Measurements from ENCODE around the gene OR7G3. TPM values are rescaled to one million over a fixed set of nuclear protein-coding genes. Genes with fewer than 3 reads are reported as not detected.

OR7G3 gene
- total RNA-seq, 1 experiment from 2014 or later: not detected

Other genes starting within 250 kb of the OR7G3 start
- not detected in 2 replicates for gene MUC16, start 116.5 kb downstream of the OR7G3 start, total RNA-seq (2014; rRNA removed; shearing (Covaris generic))
- not detected in 2 replicates for gene OR1M1, start 39.9 kb downstream of the OR7G3 start, total RNA-seq (2014; rRNA removed; shearing (Covaris generic))
- gene OR7G2, start 19.5 kb downstream of the OR7G3 start, total RNA-seq (2014; rRNA removed; shearing (Covaris generic)): not detected in 2 replicates
- gene OR7G1, start 11.2 kb downstream of the OR7G3 start, total RNA-seq (2014; rRNA removed; shearing (Covaris generic)): not detected in 2 replicates
- gene ZNF317, start 13.4 kb upstream of the OR7G3 start, total RNA-seq (2014; rRNA removed; shearing (Covaris generic)): 31.4 and 31.7 TPM in 2 replicates
- 0.05 and 0.14 TPM in 2 replicates for gene OR7D2, start 52.0 kb upstream of the OR7G3 start, total RNA-seq (2014; rRNA removed; shearing (Covaris generic))
- not detected in 2 replicates for gene OR7D4, start 92.6 kb upstream of the OR7G3 start, total RNA-seq (2014; rRNA removed; shearing (Covaris generic))
- gene OR7E24, start 124.0 kb upstream of the OR7G3 start, total RNA-seq (2014; rRNA removed; shearing (Covaris generic)): not detected in 2 replicates
- 4.3 and 5.4 TPM in 2 replicates for gene ZNF699, start 182.9 kb upstream of the OR7G3 start, total RNA-seq (2014; rRNA removed; shearing (Covaris generic))
- gene ZNF559, start 197.2 kb upstream of the OR7G3 start, total RNA-seq (2014; rRNA removed; shearing (Covaris generic)): 26.8 and 30.2 TPM in 2 replicates
- 3.0 and 3.8 TPM in 2 replicates for gene ZNF177, start 236.1 kb upstream of the OR7G3 start, total RNA-seq (2014; rRNA removed; shearing (Covaris generic))